HEK293 (cell line): ENCODE measurements around the gene OLFM1.

Experiments
- CTCF ChIP-seq: fragments of 450-650 bp; formaldehyde crosslinking; IDR thresholded peaks from 2 replicates; pipeline ENCODE4 v1.5.1; 2016; ENCODE audit warnings: missing biosample characterization, missing genetic modification characterization
- GFI1B ChIP-seq: fragments of 450-650 bp; formaldehyde crosslinking; IDR thresholded peaks from 2 replicates; pipeline ENCODE4 v1.5.1; 2016; ENCODE audit warnings: missing biosample characterization, missing genetic modification characterization
- PRDM2 ChIP-seq: fragments of 450-650 bp; formaldehyde crosslinking; IDR thresholded peaks from 2 replicates; pipeline ENCODE4 v1.5.1; 2016; ENCODE audit warnings: missing biosample characterization, missing genetic modification characterization, borderline replicate concordance
- REPIN1 ChIP-seq: fragments of 450-650 bp; formaldehyde crosslinking; IDR thresholded peaks from 2 replicates; pipeline ENCODE4 v1.5.1; 2017; ENCODE audit warnings: missing biosample characterization, missing genetic modification characterization, low read depth
- YY1 ChIP-seq: fragments of 450-650 bp; formaldehyde crosslinking; IDR thresholded peaks from 2 replicates; pipeline ENCODE4 v1.5.1; 2018; ENCODE audit warnings: missing biosample characterization, missing genetic modification characterization
- ZBTB7A ChIP-seq: fragments of 450-650 bp; formaldehyde crosslinking; IDR thresholded peaks from 2 replicates; pipeline ENCODE4 v1.5.1; 2016; ENCODE audit warnings: low read depth, missing biosample characterization, missing genetic modification characterization
- ZIC2 ChIP-seq: fragments of 450-650 bp; formaldehyde crosslinking; IDR thresholded peaks from 2 replicates; pipeline ENCODE4 v1.5.1; 2016; ENCODE audit warnings: missing biosample characterization, missing genetic modification characterization
- ZNF2 ChIP-seq: fragments of 450-650 bp; formaldehyde crosslinking; IDR thresholded peaks from 2 replicates; pipeline ENCODE4 v1.5.1; 2016; ENCODE audit warnings: missing biosample characterization, missing genetic modification characterization
- ZNF362 ChIP-seq: fragments of 450-650 bp; formaldehyde crosslinking; IDR thresholded peaks from 2 replicates; pipeline ENCODE4 v1.5.1; 2016; ENCODE audit warnings: missing biosample characterization, missing genetic modification characterization
- ZNF398 ChIP-seq: fragments of 450-650 bp; formaldehyde crosslinking; IDR thresholded peaks from 2 replicates; pipeline ENCODE4 v1.5.1; 2017; ENCODE audit warnings: missing biosample characterization, missing genetic modification characterization
- ZNF660 ChIP-seq: fragments of 450-650 bp; IDR thresholded peaks from 2 replicates; pipeline ENCODE4 v1.5.1; 2018; ENCODE audit warnings: missing biosample characterization, mild to moderate bottlenecking, missing genetic modification characterization
- ZNF777 ChIP-seq: fragments of 450-650 bp; formaldehyde crosslinking; IDR thresholded peaks from 2 replicates; pipeline ENCODE4 v1.5.1; 2017; ENCODE audit warnings: missing biosample characterization, missing genetic modification characterization, borderline replicate concordance

- no peak for TF ChIP-seq REPIN1
- no peak for TF ChIP-seq CTCF (tag by site-specific recombination)
- TF ChIP-seq ZBTB7A (tag by site-specific recombination) = no peak
- no peak for TF ChIP-seq ZNF660 (tag by site-specific recombination)
- no peak for TF ChIP-seq ZNF2 (tag by site-specific recombination)
- no peak for TF ChIP-seq ZIC2
- no peak for TF ChIP-seq PRDM2
- TF ChIP-seq ZNF362 (tag by site-specific recombination) = no peak
- TF ChIP-seq GFI1B (tag by site-specific recombination) = no peak
- TF ChIP-seq ZNF398 (tag by site-specific recombination) = no peak
- TF ChIP-seq ZNF777 (tag by site-specific recombination) = no peak
- TF ChIP-seq YY1 (tag by site-specific recombination) = no peak
Measured at GRCh38 chr9:135047521-135047920, 39.9 kb upstream of the OLFM1 start.
